GM12878 (cell line): Measurements from ENCODE around the gene PPID. TPM values are rescaled to one million over a fixed set of nuclear protein-coding genes. Genes with fewer than 3 reads are reported as not detected.
"Not testable (repeated sequence)": the region's sequence is repeated elsewhere in the genome, so short reads cannot be mapped to it uniquely, and the experiment has no call there.

Experiments
- ATAC-seq: fragments of 200-7000 bp; cut with Tn5 transposase; 3 replicates; pipeline ENCODE4 v1.9.1; 2020; ENCODE audit warnings: mild to moderate bottlenecking, moderate library complexity
- BruUV-seq: library from RNA; stranded (reverse); fragments of 400-500 nt; replicated peaks from 2 replicates; lab custom pipeline; 2021; lab: Mats Ljungman, UMichigan
- CTCF ChIA-PET: fragments of 300-600 bp; sonication (Branson Sonifier 250); formaldehyde crosslinking; extraction: SDS; loops from one replicate; lab custom pipeline; 2021; ENCODE audit warnings: inconsistent platforms; lab: Yijun Ruan, JAX
- POLR2A ChIA-PET: fragments of 350-600 bp; formaldehyde crosslinking; extraction: SDS; loops from one replicate; lab custom pipeline; 2021; ENCODE audit warnings: inconsistent platforms; lab: Charles Lee
- RAD21 ChIA-PET: fragments of 300-600 bp; sonication (Branson Sonifier 250); formaldehyde crosslinking; loops from one replicate; lab custom pipeline; 2023; ENCODE audit warnings: antibody characterized with exemption; ENCODE audit not compliant: unreplicated experiment; lab: Charles Lee
- SMC1A ChIA-PET: fragments of 300-600 bp; sonication (Branson Sonifier 250); formaldehyde crosslinking; loops from one replicate; lab custom pipeline; 2023; ENCODE audit not compliant: unreplicated experiment, uncharacterized antibody; lab: Charles Lee
- DNase-seq: peaks from one replicate; pipeline ENCODE4 v3.0.0-alpha.2; 2011; ENCODE audit warnings: low read depth, low spot score
- FAIRE-seq: peaks from 3 replicates; lab custom pipeline; 2011; peaks lifted over from hg19 to GRCh38; lab: Jason Lieb, UNC
- H2AFZ ChIP-seq: 2 replicates; pipeline ENCODE4 v1.6.0; 2011; ENCODE audit warnings: low read depth, low read length, control low read depth; ENCODE audit not compliant: control insufficient read depth
- H3K27ac ChIP-seq: 2 replicates; pipeline ENCODE4 v1.5.1; 2011; ENCODE audit warnings: control low read depth; ENCODE audit not compliant: control insufficient read depth, insufficient read depth
- H3K27me3 ChIP-seq, 2 experiments: replicated peaks in 1 of 2; 2 replicates each; pipeline versions ENCODE4 v1.6.0 to v1.6.1; 2011; ENCODE audit warnings: low read length in 1 of 2; ENCODE audit not compliant: control insufficient read depth in 2 of 2, insufficient read depth in 2 of 2
- H3K36me3 ChIP-seq, 2 experiments: 2 replicates each; pipeline ENCODE4 v1.5.1; 2011; ENCODE audit warnings: low read length in 1 of 2; ENCODE audit not compliant: control insufficient read depth in 2 of 2, insufficient read depth in 2 of 2
- H3K4me1 ChIP-seq: 2 replicates; pipeline ENCODE4 v1.6.1; 2011; ENCODE audit warnings: mild to moderate bottlenecking, low read length, moderate library complexity, mixed read lengths; ENCODE audit not compliant: control insufficient read depth, insufficient read depth
- H3K4me2 ChIP-seq: 2 replicates; pipeline ENCODE4 v1.6.0; 2011; ENCODE audit warnings: control low read depth; ENCODE audit not compliant: control insufficient read depth, insufficient read depth
- H3K4me3 ChIP-seq: fragments of 200-600 bp; sonication (generic); 2 replicates; pipeline ENCODE4 v1.5.1; 2016
- H3K79me2 ChIP-seq: 2 replicates; pipeline ENCODE4 v1.6.0; 2011; ENCODE audit warnings: low read length; ENCODE audit not compliant: control insufficient read depth, insufficient read depth
- H3K9ac ChIP-seq: 2 replicates; pipeline ENCODE4 v1.8.0; 2011; ENCODE audit warnings: low read length, control low read depth, mixed read lengths; ENCODE audit not compliant: control insufficient read depth, insufficient read depth
- H3K9me3 ChIP-seq: replicated peaks from 3 replicates; pipeline ENCODE4 v1.5.1; 2011; ENCODE audit warnings: mild to moderate bottlenecking, low read length; ENCODE audit not compliant: control insufficient read depth, insufficient read depth
- H4K20me1 ChIP-seq: 2 replicates; pipeline ENCODE4 v1.6.0; 2011; ENCODE audit not compliant: control insufficient read depth, insufficient read depth
- ESRRA ChIP-seq: IDR thresholded peaks from 2 replicates; pipeline ENCODE4 v1.6.1; 2012; ENCODE audit warnings: mild to moderate bottlenecking, low read length, improper control_type of control experiment
- WGBS: methylation state at CpG from one replicate; pipeline ENCODE4 v1.1.6; 2016; ENCODE audit warnings: low lambda C conversion rate; ENCODE audit not compliant: insufficient replicate concordance, insufficient coverage; ENCODE audit errors: missing lambda C conversion rate; 5-methylcytosine and 5-hydroxymethylcytosine counted together
- in situ Hi-C: fragments of 300-500 bp; cut with MboI; formaldehyde crosslinking; loops from 9 replicates; pipeline ENCODE4 v1.14.3; 2018; ENCODE audit warnings: mixed read lengths
- intact Hi-C: fragments of 100-400 bp; cut with micrococcal nuclease; formaldehyde crosslinking; loops from one replicate; pipeline ENCODE4 v1.14.2; 2022; ENCODE audit not compliant: unreplicated experiment
- polyA plus RNA-seq, 11 experiments: library from polyadenylated mRNA; depleted of rRNA in 4 of 11; unstranded in 6 of 11; stranded (reverse) in 5 of 11; fragments of >200 nt; fragmentation: Nextera tagmentation in 4 of 11; fragmentation: Illumina TruSeq in 1 of 11; extraction: Ambion mirVana in 4 of 11; extraction: Trizol in 1 of 11; gene quantifications; 1 replicate in 1 of 11; 2 replicates in 10 of 11; pipeline versions ENCODE4 v1.2.1 to v1.2.3, GENCODE V29; 2011 to 2016; ENCODE audit warnings: inconsistent platforms in 2 of 11, missing spikeins in 2 of 11, low read depth in 1 of 11
- total RNA-seq, 4 experiments: library from RNA; depleted of rRNA in 3 of 4; stranded (reverse); fragments of >200 nt in 3 of 4; fragmentation: Illumina TruSeq in 1 of 4; extraction: Trizol in 1 of 4; gene quantifications; 2 replicates each; pipeline versions ENCODE4 v1.2.1 to v1.2.3, GENCODE V29; 2013 to 2021
- TF ChIP-seq, protein P1 (sequence below): IDR thresholded peaks from 2 replicates; pipeline ENCODE4 v1.6.1; 2012; ENCODE audit warnings: improper control_type of control experiment, low read depth, low read length; ENCODE audit not compliant: insufficient replicate concordance
- TF ChIP-seq, protein P2 (sequence below): fragments of 450-650 bp; IDR thresholded peaks from 2 replicates; pipeline ENCODE4 v1.6.1; 2017; ENCODE audit warnings: mild to moderate bottlenecking, low read depth, inconsistent platforms; ENCODE audit not compliant: poor library complexity, severe bottlenecking

Gene PPID
- total and polyA plus RNA-seq, 10 of the 15 experiments (the other 5 are each of a cell fraction or from before 2014, with no cell fraction given): 21.9 to 64.3 (median 39.5) TPM

DNA sequence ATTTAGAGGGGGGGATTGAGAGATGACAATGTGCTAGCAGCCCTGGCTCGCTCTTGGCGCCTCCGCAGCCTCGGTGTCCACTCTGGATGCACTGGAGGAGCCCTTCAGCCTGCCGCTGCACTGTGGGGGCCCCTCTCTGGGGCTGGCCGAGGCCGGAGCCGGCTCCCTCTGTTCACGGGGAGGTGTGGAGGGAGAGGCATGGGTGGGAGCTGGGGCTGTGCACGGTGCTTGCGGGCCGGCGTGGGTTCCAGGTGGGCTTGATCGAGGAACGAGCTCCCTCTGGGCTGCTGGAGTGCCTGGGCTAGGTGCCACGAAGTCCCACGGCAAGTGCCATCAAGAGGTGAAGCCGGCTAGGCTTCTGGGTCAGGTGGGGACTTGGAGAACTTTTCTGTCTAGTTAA is 58.4 kb downstream of the PPID start (continued):
- TF ChIP-seq, protein P1, sequence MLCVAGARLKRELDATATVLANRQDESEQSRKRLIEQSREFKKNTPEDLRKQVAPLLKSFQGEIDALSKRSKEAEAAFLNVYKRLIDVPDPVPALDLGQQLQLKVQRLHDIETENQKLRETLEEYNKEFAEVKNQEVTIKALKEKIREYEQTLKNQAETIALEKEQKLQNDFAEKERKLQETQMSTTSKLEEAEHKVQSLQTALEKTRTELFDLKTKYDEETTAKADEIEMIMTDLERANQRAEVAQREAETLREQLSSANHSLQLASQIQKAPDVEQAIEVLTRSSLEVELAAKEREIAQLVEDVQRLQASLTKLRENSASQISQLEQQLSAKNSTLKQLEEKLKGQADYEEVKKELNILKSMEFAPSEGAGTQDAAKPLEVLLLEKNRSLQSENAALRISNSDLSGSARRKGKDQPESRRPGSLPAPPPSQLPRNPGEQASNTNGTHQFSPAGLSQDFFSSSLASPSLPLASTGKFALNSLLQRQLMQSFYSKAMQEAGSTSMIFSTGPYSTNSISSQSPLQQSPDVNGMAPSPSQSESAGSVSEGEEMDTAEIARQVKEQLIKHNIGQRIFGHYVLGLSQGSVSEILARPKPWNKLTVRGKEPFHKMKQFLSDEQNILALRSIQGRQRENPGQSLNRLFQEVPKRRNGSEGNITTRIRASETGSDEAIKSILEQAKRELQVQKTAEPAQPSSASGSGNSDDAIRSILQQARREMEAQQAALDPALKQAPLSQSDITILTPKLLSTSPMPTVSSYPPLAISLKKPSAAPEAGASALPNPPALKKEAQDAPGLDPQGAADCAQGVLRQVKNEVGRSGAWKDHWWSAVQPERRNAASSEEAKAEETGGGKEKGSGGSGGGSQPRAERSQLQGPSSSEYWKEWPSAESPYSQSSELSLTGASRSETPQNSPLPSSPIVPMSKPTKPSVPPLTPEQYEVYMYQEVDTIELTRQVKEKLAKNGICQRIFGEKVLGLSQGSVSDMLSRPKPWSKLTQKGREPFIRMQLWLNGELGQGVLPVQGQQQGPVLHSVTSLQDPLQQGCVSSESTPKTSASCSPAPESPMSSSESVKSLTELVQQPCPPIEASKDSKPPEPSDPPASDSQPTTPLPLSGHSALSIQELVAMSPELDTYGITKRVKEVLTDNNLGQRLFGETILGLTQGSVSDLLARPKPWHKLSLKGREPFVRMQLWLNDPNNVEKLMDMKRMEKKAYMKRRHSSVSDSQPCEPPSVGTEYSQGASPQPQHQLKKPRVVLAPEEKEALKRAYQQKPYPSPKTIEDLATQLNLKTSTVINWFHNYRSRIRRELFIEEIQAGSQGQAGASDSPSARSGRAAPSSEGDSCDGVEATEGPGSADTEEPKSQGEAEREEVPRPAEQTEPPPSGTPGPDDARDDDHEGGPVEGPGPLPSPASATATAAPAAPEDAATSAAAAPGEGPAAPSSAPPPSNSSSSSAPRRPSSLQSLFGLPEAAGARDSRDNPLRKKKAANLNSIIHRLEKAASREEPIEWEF: no peak
- TF ChIP-seq ESRRA: no peak
- TF ChIP-seq, protein P2, sequence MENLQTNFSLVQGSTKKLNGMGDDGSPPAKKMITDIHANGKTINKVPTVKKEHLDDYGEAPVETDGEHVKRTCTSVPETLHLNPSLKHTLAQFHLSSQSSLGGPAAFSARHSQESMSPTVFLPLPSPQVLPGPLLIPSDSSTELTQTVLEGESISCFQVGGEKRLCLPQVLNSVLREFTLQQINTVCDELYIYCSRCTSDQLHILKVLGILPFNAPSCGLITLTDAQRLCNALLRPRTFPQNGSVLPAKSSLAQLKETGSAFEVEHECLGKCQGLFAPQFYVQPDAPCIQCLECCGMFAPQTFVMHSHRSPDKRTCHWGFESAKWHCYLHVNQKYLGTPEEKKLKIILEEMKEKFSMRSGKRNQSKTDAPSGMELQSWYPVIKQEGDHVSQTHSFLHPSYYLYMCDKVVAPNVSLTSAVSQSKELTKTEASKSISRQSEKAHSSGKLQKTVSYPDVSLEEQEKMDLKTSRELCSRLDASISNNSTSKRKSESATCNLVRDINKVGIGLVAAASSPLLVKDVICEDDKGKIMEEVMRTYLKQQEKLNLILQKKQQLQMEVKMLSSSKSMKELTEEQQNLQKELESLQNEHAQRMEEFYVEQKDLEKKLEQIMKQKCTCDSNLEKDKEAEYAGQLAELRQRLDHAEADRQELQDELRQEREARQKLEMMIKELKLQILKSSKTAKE: no peak
- TF ChIP-seq, all 136 proteins: peak for 0

DNA sequence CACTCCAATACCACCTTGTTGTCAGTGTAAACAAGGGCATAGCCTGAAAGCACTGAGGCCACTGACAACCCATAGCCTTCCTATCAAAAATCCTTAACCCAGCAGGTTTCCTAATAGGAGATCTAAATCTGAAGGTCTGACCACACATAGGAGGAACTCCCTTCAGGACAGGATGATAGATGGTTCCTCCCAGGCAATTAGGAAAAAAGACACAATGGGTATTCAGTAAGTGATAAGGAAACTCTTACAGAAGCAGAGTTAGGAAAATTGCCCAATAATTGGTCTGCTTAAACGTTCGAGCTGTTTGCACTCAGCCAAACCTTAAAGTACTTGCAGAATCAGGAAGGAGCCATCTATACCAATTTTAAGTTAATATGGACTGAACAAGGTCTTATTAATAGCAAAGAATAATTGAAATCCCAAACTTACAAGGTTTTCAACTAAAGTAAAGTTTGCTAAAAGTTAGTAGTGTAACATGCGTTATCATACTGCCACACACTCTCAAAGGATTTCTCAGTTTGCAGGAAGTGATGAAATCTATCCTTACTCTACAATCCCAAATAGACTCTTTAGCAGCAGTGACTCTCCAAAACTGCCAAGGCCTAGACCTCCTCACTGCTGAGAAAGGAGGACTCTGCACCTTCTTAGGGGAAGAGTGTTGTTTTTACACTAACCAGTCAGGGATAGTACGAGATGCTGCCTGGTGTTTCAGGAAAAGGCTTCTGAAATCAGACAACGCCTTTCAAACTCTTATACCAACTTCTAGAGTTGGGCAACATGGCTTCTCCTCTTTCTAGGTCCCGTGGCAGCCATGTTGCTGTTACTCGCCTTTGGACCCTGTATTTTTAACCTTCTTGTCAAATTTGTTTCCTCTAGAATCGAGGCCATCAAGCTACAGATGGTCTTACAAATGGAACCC is 59.2 kb downstream of the PPID start:
- CTCF ChIA-PET: interaction anchor here (1.1 kb wide), 1 partner anchor 8 kb away, joined by 4 read pairs; no protein-coding TSS in a partner anchor
- H3K4me1 ChIP-seq, in situ Hi-C loops, H2AFZ ChIP-seq, RAD21 ChIA-PET, intact Hi-C loops, DNase-seq, H3K27ac ChIP-seq, H3K36me3 ChIP-seq, H3K9ac ChIP-seq, BruUV-seq, SMC1A ChIA-PET, H3K4me2 ChIP-seq, H3K27me3 ChIP-seq, ATAC-seq, FAIRE-seq, H3K9me3 ChIP-seq, H4K20me1 ChIP-seq, H3K4me3 ChIP-seq, POLR2A ChIA-PET: not testable (repeated sequence)
- WGBS: 76% methylated on average over 8 of the region's 8 CpGs
- H3K79me2 ChIP-seq: peaks cover 12% of the 10 kb centered on the region

DNA sequence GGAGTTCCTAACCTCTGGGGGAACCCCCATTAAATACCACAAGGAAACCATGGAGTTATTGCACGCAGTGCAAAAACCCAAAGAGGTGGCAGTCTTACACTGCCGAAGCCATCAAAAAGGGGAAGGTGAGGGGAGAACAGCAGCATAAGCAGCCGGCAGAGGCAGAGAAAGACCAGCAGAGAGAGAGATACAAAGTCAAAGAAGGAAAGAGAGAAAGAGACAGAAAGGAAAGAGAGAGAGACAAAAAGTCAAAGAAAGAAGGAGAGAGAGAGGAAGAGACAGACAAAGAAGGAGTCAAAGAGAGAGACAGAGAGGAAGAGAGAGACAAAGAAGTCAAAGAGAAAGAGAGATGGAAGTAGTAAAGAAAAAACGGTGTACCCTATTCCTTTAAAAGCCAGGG is 59.9 kb downstream of the PPID start:
- WGBS: 0% methylated on average over 3 of the region's 4 CpGs
- RAD21 ChIA-PET, BruUV-seq, H3K36me3 ChIP-seq, FAIRE-seq, H4K20me1 ChIP-seq, POLR2A ChIA-PET, H2AFZ ChIP-seq, H3K9me3 ChIP-seq, H3K9ac ChIP-seq, in situ Hi-C loops, H3K27me3 ChIP-seq, SMC1A ChIA-PET, H3K79me2 ChIP-seq, H3K27ac ChIP-seq, H3K4me2 ChIP-seq, CTCF ChIA-PET, H3K4me1 ChIP-seq, ATAC-seq, DNase-seq, H3K4me3 ChIP-seq, intact Hi-C loops: not testable (repeated sequence)
